ENCODE data around the gene MUC5B.

DNA sequence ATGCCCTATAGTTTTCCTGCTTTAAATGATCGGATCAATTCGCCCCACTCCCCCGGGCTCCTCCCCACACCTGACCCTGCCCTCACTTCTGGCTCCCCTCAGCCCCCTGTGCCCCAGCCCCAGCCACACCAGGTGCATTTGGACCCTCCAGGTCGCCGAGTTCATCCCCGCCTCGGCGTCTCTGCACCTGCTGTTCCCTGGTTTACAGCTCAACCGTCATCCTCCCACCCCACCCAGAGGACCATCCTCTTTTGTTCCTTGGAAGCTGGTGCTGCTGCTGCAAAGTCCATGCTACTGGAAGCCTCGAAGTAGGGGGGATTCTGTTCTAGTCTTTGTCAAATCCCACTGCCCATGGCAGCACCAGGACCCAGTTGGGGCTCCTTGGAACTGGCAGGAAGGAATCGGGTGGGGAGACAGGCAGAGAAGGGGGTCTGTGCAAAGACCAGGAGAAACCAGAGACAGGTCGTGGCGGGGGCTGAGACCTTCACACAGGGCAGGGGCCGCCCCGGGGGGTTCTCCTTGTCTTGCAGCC lies 4.5 kb upstream of the MUC5B start:
- TF ChIP-seq POLR2AphosphoS5 (IDR thresholded peaks at IDR 0.05; ENCODE audit: low read depth, low read length) (no peak), POLR2A (IDR thresholded peaks at IDR 0.05; ENCODE audit: low read depth, low read length) (no peak), TAF1 (IDR thresholded peaks at IDR 0.05; ENCODE audit: low read depth, low read length) (no peak), SPI1 (IDR thresholded peaks at IDR 0.05; ENCODE audit: low read depth, low read length) (no peak)
